Kidney epithelial cell (primary cell): Measurements from ENCODE around the gene RAB3C. TPM values are rescaled to one million over a fixed set of nuclear protein-coding genes. Genes with fewer than 3 reads are reported as not detected.

ENCODE experiments used
- DNase-seq: peaks from one replicate; pipeline ENCODE4 v3.0.0-alpha.2; 2010; ENCODE audit warnings: low read depth
- H3K27me3 ChIP-seq: 2 replicates; pipeline ENCODE4 v1.6.0; 2011; ENCODE audit warnings: low read length; ENCODE audit not compliant: control insufficient read depth, insufficient read depth
- H3K36me3 ChIP-seq: 2 replicates; pipeline ENCODE4 v1.5.1; 2011; ENCODE audit warnings: low read length; ENCODE audit not compliant: control insufficient read depth, insufficient read depth
- H3K4me3 ChIP-seq: 2 replicates; pipeline ENCODE4 v1.5.1; 2011; ENCODE audit warnings: low read depth, mild to moderate bottlenecking, control low read depth, low read length
- total RNA-seq: library from RNA; depleted of rRNA; stranded (reverse); fragments of >200 nt; gene quantifications from 2 replicates; pipeline ENCODE4 v1.2.3, GENCODE V29; 2015
- TF ChIP-seq, protein P1 (sequence below): IDR thresholded peaks from 2 replicates; pipeline ENCODE4 v1.5.1; 2011; ENCODE audit warnings: mild to moderate bottlenecking, moderate library complexity, low read length, control low read depth, inconsistent platforms; ENCODE audit not compliant: insufficient read depth, poor library complexity, severe bottlenecking

Gene RAB3C
- total RNA-seq, 1 donor from 2014 or later: 0.04 TPM

DNA sequence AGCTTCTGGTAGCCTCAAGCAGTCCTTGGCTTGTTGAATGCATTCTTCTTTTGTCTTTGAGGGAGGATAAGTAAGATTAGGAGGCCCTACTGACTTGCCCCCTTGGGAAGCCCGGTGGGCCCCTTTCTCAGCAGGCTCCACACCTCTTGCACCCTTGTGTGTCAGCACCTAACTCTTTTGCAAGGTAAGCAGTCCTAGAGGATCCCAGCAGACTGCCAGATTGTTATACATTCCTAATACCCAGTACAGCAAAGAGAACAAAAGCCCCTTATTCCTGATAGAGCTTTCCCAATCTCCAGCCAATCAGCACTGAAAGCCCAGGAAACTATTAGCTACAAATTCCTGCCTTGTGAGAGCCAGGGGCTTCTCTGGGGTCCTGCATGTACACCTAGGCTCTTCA lies 152.8 kb downstream of the RAB3C start:
- no peaks in the 10 kb centered on the region for H3K36me3 ChIP-seq
- no peaks in the 10 kb centered on the region for H3K27me3 ChIP-seq
- no peak for DNase-seq
- TF ChIP-seq, protein P1, sequence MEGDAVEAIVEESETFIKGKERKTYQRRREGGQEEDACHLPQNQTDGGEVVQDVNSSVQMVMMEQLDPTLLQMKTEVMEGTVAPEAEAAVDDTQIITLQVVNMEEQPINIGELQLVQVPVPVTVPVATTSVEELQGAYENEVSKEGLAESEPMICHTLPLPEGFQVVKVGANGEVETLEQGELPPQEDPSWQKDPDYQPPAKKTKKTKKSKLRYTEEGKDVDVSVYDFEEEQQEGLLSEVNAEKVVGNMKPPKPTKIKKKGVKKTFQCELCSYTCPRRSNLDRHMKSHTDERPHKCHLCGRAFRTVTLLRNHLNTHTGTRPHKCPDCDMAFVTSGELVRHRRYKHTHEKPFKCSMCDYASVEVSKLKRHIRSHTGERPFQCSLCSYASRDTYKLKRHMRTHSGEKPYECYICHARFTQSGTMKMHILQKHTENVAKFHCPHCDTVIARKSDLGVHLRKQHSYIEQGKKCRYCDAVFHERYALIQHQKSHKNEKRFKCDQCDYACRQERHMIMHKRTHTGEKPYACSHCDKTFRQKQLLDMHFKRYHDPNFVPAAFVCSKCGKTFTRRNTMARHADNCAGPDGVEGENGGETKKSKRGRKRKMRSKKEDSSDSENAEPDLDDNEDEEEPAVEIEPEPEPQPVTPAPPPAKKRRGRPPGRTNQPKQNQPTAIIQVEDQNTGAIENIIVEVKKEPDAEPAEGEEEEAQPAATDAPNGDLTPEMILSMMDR: no peak
- H3K4me3 ChIP-seq: no peak overlapping the region

DNA sequence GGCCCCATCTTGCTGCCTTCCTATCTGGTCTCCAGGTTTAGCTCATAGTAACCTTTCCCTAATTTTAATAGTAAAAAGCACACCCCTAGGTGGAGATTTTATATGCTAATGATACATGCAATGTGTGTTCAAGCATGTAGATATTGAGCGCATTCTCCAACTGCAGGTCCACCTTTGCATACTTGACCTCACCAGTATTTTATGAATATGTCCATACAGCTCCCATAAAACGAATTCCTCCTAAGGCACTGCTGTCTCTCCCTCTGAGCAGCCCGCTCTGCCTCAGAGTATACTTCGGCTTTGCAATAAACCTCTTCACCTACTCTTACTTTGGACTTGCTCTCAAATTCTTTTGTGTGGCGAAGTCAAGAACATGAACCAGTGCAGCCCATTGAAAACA lies 153.3 kb downstream of the RAB3C start:
- TF ChIP-seq, protein P1: no peak
- no peak overlapping the region for H3K4me3 ChIP-seq
- H3K36me3 ChIP-seq: no peaks in the 10 kb centered on the region
- H3K27me3 ChIP-seq: no peaks in the 10 kb centered on the region
- DNase-seq: no peak

DNA sequence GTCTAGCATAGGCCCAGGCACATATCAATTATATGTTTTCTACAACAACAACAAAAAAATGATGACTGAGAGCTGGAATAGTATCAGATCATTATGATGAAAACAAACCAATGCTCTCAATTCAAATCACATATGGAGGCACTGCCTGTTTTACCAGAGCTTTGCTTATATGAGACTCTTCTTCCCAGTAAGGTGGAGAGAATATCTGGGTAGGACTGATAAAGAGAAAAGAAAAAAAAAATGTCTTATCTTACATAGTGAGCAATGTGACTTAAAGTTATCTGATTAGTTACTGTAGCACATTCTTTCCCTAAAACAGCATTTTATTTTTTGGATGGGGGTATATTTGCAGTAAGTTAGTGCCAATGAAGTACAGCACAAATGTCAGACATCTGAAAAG lies 154.8 kb downstream of the RAB3C start:
- no peaks in the 10 kb centered on the region for H3K27me3 ChIP-seq
- no peak for DNase-seq
- no peaks in the 10 kb centered on the region for H3K36me3 ChIP-seq
- H3K4me3 ChIP-seq: no peak overlapping the region
- TF ChIP-seq, protein P1: no peak

DNA sequence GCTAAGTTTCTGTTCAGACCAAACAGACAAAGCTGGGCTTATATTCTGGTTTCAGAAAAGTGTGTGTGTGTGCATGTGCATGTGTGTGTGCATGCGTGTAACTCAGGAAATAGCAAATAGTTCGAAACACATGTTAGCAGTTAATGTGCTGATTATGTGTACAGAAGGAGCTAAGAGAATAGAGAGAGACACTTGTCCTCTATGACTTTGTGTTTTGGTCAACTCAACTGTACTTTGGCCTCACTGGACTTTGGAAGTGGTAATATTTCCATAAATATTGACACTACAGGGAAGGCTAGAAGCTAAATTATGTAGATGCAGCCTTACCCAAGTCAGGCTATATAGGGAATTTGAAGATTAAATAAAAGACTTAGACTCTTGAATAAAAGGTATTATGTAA lies 155.5 kb downstream of the RAB3C start:
- DNase-seq: no peak
- Histone ChIP-seq H3K36me3 (no peaks in the 10 kb centered on the region), H3K4me3 (no peak overlapping the region), H3K27me3 (no peaks in the 10 kb centered on the region)
- TF ChIP-seq, protein P1: no peak

DNA sequence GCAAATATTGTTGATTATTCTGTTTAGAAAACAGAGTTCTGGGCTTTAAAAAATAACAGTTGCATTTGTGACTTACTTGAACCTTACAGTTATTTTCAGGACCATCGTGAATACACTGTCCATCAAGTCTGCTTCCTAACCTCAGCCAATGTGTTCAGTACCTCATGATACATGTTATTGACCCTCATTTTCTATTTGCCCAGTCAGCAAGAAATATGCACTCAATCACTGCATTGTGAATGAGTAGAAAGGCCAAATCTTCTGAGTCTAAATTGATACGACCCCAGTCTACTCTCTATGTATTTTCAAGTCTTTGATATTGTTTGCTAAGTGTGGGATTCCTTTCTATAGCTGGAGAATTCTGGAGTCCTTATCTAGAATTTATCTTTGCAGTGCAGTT lies 156.2 kb downstream of the RAB3C start:
- Histone ChIP-seq H3K36me3 (no peaks in the 10 kb centered on the region), H3K4me3 (no peak overlapping the region), H3K27me3 (no peaks in the 10 kb centered on the region)
- no peak for DNase-seq
- TF ChIP-seq, protein P1: no peak

DNA sequence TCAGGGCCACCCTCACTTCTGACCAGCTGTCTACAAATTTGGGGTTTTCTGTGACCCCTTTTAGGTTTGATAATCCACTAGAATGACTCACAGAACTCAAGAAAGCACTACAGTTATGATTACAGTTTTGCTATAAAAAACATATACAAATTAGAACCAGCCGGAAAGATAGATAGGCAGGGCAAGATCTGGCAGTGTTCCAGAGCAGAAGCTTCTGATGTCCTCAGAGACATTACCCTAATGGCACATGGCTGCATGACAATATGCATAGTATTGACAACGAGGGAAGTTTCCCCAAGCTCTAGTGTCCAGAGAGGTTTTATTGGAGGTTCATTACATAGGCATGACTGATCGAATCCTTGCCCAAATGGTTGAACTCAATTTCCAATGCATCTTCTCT lies 158.1 kb downstream of the RAB3C start:
- TF ChIP-seq, protein P1: no peak

More for the DNA sequence above, 158.1 kb downstream of the RAB3C start:
- no peak for DNase-seq
- Histone ChIP-seq H3K4me3 (no peak overlapping the region), H3K27me3 (no peaks in the 10 kb centered on the region), H3K36me3 (no peaks in the 10 kb centered on the region)
